Natural killer cell (primary cell): ENCODE data around the gene FHIT. TPM values are rescaled to one million over a fixed set of nuclear protein-coding genes. Genes with fewer than 3 reads are reported as not detected.

Experiments used
- ATAC-seq, 3 donors: fragments of 150-1000 bp in 2 of 3; fragments of 200-7000 bp in 1 of 3; cut with Tn5 transposase; 1 replicate in 1 of 3; 2 replicates in 2 of 3; pipeline ENCODE4 v1.10.0; 2021; ENCODE audit warnings: mild to moderate bottlenecking in 2 of 3, moderate library complexity in 2 of 3
- DNase-seq, 2 donors: peaks; one replicate each; pipeline versions ENCODE4 v3.0.0 to v3.0.0-alpha.2; 2013 to 2021; ENCODE audit warnings: mixed read lengths in 1 of 2
- H3K27ac ChIP-seq: one replicate; pipeline ENCODE4 v1.5.1; 2013; ENCODE audit warnings: mild to moderate bottlenecking, low read length
- H3K27me3 ChIP-seq: one replicate; pipeline ENCODE4 v1.6.1; 2013; ENCODE audit warnings: low read length; ENCODE audit not compliant: control insufficient read depth, insufficient read depth
- H3K36me3 ChIP-seq: one replicate; pipeline ENCODE4 v1.6.1; 2013; ENCODE audit warnings: low read length; ENCODE audit not compliant: control insufficient read depth, insufficient read depth
- H3K4me1 ChIP-seq: one replicate; pipeline ENCODE4 v1.6.1; 2013; ENCODE audit warnings: low read length; ENCODE audit not compliant: control insufficient read depth, insufficient read depth
- H3K4me3 ChIP-seq: one replicate; pipeline ENCODE4 v1.5.1; 2013; ENCODE audit warnings: low read length
- H3K9me3 ChIP-seq: one replicate; pipeline ENCODE4 v1.6.1; 2013; ENCODE audit warnings: low read length; ENCODE audit not compliant: control insufficient read depth, insufficient read depth
- H3K27ac Mint-ChIP-seq, 2 donors: one replicate each; pipeline ENCODE4 v1.8.0; 2022; ENCODE audit warnings: mild to moderate bottlenecking in 2 of 2, mixed read lengths in 2 of 2, moderate library complexity in 1 of 2
- H3K27me3 Mint-ChIP-seq, 2 donors: one replicate each; pipeline ENCODE4 v1.8.0; 2022; ENCODE audit warnings: low read depth in 2 of 2, mixed read lengths in 2 of 2
- H3K36me3 Mint-ChIP-seq: one replicate; pipeline ENCODE4 v1.8.0; 2022; ENCODE audit warnings: mixed read lengths
- H3K4me1 Mint-ChIP-seq, 2 donors: one replicate each; pipeline ENCODE4 v1.8.0; 2022; ENCODE audit warnings: mixed read lengths in 2 of 2
- H3K4me3 Mint-ChIP-seq: one replicate; pipeline ENCODE4 v1.8.0; 2022; ENCODE audit warnings: mild to moderate bottlenecking, moderate library complexity, mixed read lengths
- H3K9me3 Mint-ChIP-seq, 2 donors: one replicate each; pipeline ENCODE4 v1.8.0; 2022; ENCODE audit warnings: mixed read lengths in 2 of 2
- CTCF ChIP-seq: fragments of 200-600 bp; IDR thresholded peaks from one replicate; pipeline ENCODE4 v1.8.0; 2022; ENCODE audit warnings: antibody characterized with exemption
- WGBS: methylation state at CpG from one replicate; pipeline ENCODE4 v1.1.7; 2013; ENCODE audit warnings: missing lambda C conversion rate; ENCODE audit not compliant: insufficient coverage; 5-methylcytosine and 5-hydroxymethylcytosine counted together
- intact Hi-C: fragments of 100-400 bp; cut with micrococcal nuclease; formaldehyde crosslinking; loops from one replicate; pipeline ENCODE4 v1.14.2; 2022
- total RNA-seq, 4 donors: library from RNA; stranded (reverse); fragments of 120-200 nt in 1 of 4; gene quantifications; one replicate each; pipeline versions ENCODE4 v1.2.3 to v1.2.4, GENCODE V29; 2013 to 2022

FHIT gene
- total RNA-seq, 3 donors from 2014 or later (not counting 1 experiment from before 2014, with no cell fraction given), result 2.7 to 6.1 (median 3.3) TPM

- Mint-ChIP-seq H3K27me3 (peaks cover 7 to 28% of the 10 kb centered on the region in 2 donors), H3K4me1 (no peaks in the 10 kb centered on the region), H3K9me3 (no peaks in the 10 kb centered on the region), H3K27ac (no peak overlapping the region), H3K4me3 (no peak overlapping the region), H3K36me3 (no peaks in the 10 kb centered on the region)
- no peak for DNase-seq
- WGBS, result 77% methylated on average over 1 of the region's 4 CpGs
- H3K9me3 ChIP-seq, result no peaks in the 10 kb centered on the region
- H3K36me3 ChIP-seq, result no peaks in the 10 kb centered on the region
- H3K4me1 ChIP-seq, result no peaks in the 10 kb centered on the region
- H3K27me3 ChIP-seq, result no peaks in the 10 kb centered on the region
- no peak for ATAC-seq
- H3K27ac ChIP-seq, result no peak overlapping the region
- no peak overlapping the region for H3K4me3 ChIP-seq
- intact Hi-C loops, result no loop called here
- TF ChIP-seq CTCF, result no peak
These were observed 673.7 kb downstream of the FHIT start for GRCh38 chr3:60577601-60578000.

DNA sequence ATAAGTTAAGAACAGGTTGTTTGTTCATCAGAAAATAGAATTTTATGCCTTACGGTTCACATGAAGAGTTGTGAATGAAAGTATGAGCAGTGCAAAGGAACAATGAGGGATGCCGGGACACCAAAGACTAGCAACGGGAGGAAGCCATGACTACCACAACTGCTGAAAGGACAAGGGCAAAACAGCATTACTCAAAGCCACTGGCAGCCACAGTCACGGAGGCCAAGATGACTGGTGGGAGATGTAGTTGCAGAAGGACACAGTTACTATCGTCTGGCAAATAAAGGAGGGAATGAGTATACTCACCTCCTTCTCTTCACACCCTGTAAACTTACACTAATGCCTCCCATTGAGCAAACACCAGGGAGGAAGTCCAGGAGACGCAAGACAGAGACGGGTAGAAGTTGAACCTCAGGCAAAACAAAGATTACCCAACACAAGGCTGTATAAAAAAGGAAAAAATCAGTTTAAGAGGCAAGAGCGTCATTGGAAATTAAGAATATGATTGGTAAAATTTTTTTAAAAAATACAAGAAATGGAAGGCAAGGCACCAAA lies 675.5 kb downstream of the FHIT start:
- Histone ChIP-seq H3K9me3 (no peaks in the 10 kb centered on the region), H3K36me3 (no peaks in the 10 kb centered on the region), H3K4me1 (no peaks in the 10 kb centered on the region), H3K27ac (no peak overlapping the region), H3K27me3 (no peaks in the 10 kb centered on the region), H3K4me3 (no peak overlapping the region)
- no peaks in the 10 kb centered on the region for H3K9me3 Mint-ChIP-seq
- no peaks in the 10 kb centered on the region for H3K36me3 Mint-ChIP-seq
- intact Hi-C loops, result no loop called here
- DNase-seq (no peak), ATAC-seq (no peak)
- H3K4me3 Mint-ChIP-seq, result no peak overlapping the region
- TF ChIP-seq CTCF, result no peak
- H3K27ac Mint-ChIP-seq, result no peak overlapping the region
- peaks cover 7 to 19% of the 10 kb centered on the region in 2 donors for H3K27me3 Mint-ChIP-seq
- WGBS, result 88% methylated on average over 5 of the region's 8 CpGs
- no peaks in the 10 kb centered on the region for H3K4me1 Mint-ChIP-seq

GRCh38 chr3:60574046-60574769 lies 677.0 kb downstream of the FHIT start:
- ATAC-seq (no peak), DNase-seq (no peak)
- Mint-ChIP-seq H3K4me3 (no peak overlapping the region), H3K27me3 (peaks cover 7 to 14% of the 10 kb centered on the region in 2 donors), H3K36me3 (no peaks in the 10 kb centered on the region), H3K4me1 (no peaks in the 10 kb centered on the region), H3K9me3 (no peaks in the 10 kb centered on the region), H3K27ac (no peak overlapping the region)
- Histone ChIP-seq H3K27me3 (no peaks in the 10 kb centered on the region), H3K4me1 (no peaks in the 10 kb centered on the region), H3K9me3 (no peaks in the 10 kb centered on the region), H3K27ac (no peak overlapping the region), H3K36me3 (no peaks in the 10 kb centered on the region), H3K4me3 (no peak overlapping the region)
- 90% methylated on average over 10 of the region's 10 CpGs for WGBS
- intact Hi-C loops, result no loop called here
- no peak for TF ChIP-seq CTCF
